HG02870 (cell line): Measurements from ENCODE around the gene GLIS1.

Experiments
- ATAC-seq: cut with Tn5 transposase; IDR thresholded peaks from one replicate; pipeline ENCODE4 v1.9.1; 2021; ENCODE audit warnings: mild to moderate bottlenecking, moderate library complexity; ENCODE audit not compliant: unreplicated experiment

GLIS1 gene

GRCh38 chr1:53584777-53585107 lies 154.2 kb downstream of the GLIS1 start:
- ATAC-seq = no peak

DNA sequence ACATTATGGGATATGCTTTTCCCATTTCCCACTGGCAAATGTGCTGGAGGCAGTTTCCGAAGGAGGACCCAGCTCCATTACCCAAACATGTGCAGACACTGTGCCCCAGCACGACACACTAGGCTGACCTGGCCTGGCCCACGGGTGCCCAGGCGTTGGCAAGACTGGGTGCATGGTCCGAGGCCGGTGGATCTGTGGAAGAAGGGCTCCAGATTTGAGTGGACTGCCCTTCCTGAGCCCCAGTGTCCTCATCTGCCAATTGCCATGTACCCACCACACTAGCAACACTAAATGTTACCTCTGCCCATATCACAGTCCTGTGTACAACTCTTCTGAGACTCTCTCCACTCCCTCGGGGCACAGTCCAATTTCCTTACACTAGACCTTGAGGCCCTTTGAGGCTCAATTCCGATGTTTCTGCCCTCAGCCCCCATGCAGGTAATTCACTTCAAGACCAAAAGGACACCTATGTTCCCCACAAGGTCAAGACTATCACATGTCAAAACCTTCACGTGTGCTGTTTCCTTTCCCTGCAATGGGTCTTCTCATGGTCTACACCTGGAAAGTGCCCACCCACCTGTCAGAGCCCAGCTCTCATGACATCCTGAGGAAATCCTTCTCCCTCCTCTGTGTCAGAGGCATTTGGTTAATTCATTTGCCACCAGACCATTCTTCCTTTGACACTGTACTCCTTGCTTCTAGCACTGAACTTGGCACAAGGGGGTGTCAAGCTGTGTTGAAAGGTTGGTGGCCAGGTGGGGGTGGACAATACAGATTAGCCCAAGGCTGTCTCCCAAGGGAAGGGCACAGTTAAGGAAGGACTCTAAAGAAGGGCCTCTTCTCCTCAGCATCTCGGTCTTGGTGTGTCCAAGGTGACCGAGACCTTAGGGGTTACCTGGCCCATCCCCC lies 154.8 kb downstream of the GLIS1 start:
- ATAC-seq = no peak

DNA sequence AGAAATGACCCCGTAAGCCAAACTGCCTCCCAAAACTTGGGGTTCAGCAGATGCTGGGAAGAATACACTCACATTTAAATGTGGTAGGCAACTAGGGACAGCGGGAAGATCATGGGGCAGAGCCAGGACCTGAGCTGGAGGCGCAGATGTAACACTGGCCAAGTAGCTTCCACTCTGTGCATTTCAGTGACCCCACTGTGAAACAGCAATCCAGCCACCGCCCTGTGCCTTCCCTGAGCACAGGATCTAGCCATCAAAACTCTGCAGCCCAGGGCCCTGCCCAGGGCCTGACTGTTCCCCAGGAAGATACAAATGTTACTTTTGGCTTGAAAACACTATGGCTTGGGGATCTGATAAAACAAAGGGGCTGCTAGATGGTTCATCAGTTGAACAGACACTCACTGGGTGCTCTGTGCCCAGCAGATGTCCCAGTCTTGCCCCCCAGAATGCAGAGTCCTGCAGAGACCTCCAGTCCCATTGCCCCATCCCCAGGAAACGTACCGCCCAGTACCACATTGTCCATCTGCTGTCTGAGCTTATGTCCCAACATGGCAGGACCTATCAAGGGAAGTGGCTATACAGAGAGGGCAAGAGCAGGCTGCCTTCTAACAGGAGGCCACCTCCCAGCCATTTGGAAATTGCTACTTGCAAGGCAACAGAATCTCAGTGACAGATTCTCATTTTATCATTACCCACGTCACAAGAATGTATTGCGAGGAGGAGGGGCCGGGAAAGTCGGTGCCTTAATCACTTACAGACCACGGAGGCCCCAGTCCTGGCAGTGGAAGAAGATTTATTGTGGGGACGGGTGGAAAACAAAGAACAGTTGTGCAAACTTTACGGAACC lies 155.7 kb downstream of the GLIS1 start:
- ATAC-seq = no peak

GRCh38 chr1:53582211-53583020 lies 156.5 kb downstream of the GLIS1 start:
- ATAC-seq = no peak

- no peak for ATAC-seq
These were observed 157.5 kb downstream of the GLIS1 start for GRCh38 chr1:53581476-53581875.

GRCh38 chr1:53580739-53581475 lies 158.1 kb downstream of the GLIS1 start:
- ATAC-seq = no peak

DNA sequence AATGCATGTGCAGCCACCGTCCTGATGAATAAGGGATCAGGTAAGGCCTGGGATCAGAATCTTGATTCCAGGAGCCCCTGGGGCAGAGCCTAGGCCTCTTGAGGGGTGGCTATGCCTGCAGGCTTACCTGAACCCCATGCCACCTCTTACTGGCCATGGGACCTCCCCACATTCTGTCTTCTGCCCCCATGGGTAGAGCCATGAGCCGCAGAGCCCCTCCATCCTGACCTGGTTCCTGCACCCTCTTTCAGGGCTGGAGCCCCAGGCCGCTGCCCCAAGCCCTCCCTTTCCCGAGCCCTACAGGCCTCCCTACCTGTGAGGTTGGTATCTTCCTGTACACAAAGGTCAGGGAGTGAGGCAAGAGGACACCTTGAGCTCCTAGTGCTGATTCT lies 159.0 kb downstream of the GLIS1 start:
- no peak for ATAC-seq

DNA sequence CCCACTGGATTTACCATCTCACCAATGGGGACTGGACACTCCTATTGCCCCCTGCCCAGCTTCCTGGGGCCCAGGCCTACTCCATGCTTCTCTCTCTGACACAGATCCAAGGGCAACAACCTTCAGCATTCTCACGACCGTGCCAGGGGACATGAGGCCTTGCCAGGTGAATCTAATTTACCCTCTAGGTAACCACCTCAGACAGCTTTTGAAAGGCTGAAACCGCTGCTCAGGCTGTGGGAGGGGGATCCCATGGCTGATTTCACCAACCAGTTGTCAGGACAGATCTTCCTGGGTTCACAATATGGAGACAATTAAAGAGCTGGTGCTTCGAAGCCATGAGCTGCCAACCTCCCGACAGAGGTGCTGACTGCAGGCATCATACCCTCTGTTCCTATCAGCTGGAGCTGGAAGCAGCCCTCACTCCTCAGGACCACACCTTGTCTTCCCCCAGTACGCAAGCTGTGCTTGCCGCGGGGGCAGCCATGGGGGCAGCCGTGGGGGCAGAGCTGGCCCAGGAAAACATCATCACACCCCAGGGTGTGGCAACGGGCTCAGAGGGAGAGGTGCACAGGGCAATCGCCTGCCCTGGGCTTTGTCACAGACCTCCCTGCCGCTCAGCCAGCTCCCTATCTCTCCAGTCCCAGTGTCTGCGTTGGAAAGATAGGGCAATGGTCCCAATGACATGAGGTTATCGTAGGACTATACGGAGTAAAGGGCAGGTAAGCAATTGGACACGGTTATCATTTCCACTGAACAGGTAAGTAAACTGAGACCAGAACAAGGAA lies 159.5 kb downstream of the GLIS1 start:
- ATAC-seq = no peak

DNA sequence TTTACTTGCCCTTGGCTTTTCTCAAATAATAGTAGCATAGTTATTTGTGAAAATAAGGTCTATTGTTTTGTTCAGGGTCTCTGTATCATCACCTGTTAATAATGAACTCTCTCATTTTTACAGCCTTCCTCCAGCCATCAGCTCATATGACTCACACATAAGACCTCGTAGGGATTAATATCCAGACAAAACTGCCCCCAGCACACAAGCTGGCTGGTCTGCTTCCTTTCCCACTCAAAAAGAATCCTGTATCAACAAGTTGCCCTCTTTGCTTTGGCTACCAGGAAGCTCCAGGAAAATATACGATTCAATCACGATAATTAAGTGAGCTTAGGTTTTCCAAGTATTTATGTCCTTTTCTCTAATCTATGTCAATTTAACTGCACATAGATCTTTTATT lies 160.6 kb downstream of the GLIS1 start:
- no peak for ATAC-seq

- no peak for ATAC-seq
These were observed 161.2 kb downstream of the GLIS1 start for GRCh38 chr1:53577761-53578100.

DNA sequence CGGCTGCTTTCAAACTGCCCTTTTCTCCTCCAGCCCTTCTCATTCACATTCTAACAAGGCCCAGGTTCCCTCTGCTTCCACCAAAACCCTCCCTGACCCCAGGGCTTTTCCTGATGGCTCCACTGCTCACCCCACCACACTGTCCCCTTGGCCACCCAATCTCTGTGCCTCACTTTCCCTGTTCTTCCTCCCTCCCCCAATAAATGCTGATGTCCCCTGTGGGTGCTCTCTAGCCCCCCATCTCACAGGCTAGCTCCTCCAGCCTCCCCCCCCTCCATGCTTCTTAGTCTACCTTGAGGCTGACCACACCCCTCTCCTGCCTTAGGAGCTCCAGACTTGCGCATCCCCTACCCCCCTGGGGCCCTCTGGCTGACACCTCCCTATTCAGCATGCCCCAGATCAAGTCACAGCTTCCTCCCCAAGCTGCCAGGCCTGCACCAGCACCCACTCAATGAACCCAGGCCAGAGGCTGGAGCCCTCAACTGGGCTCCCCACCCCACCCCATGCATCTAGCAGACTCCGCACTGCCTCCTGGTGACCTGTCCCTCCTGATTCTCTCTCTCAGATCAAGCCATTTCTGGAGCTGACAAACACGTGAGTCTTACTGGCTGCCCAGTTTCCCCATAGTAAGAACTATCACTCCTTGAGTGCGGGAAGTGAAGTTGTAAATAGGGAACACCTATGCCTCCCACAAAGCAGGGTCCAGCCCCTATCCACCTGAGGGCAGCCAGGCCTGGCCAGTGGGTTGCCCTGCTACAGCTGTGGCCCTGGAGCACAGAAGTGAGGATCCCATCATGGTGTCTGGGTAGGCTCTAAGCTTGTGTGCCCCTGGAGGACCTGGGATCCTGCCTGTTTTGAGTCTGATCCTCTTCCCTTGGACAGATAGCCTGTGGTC lies 161.9 kb downstream of the GLIS1 start:
- ATAC-seq = no peak

GRCh38 chr1:53576381-53576801 lies 162.6 kb downstream of the GLIS1 start:
- no peak for ATAC-seq

- ATAC-seq = no peak
These were observed 163.0 kb downstream of the GLIS1 start for GRCh38 chr1:53575955-53576320.

DNA sequence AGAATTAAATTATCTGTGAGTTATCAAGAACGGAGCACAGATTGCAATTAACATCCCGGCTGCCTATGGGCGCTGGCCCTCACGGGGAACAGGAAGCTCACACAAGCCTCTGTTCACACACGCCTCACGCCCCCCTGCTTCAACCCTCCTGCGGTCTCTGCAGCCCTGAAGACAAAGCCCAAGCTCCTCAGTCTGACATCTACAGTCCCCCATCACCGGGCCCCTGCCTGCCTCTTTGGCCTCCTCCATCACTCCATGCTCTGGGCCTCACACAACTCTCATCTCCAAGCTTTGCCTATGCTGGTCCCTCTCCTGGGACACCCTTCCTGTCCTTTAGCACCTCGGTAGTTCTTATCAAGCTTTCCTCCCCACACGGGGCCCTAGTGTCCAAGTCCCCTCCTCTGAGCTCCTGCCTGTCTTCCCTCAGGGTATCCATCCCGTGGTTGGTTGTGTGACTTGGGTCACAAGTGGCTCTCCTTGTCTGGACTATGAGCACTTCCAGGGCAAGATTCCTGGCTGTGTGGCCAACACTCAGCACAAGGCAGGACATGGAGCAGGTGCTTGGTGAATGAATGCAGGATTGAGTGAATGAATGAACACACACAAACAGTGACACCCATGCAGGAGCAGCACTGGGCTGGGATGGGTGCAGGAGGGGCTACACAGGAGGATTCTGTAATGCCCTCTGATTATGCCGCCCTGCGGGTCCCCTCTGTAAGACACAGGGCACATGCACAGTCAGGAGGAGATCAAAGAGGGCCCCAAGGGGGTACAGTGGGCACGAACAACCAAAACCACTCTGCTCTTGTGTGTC lies 163.6 kb downstream of the GLIS1 start:
- ATAC-seq = no peak

- ATAC-seq = no peak
These were observed 164.3 kb downstream of the GLIS1 start for GRCh38 chr1:53574621-53575020.

GRCh38 chr1:53573931-53574330 lies 165.0 kb downstream of the GLIS1 start:
- ATAC-seq = no peak

- ATAC-seq = no peak
These were observed 165.4 kb downstream of the GLIS1 start for GRCh38 chr1:53573522-53573921.

GRCh38 chr1:53572815-53573173 lies 166.2 kb downstream of the GLIS1 start:
- ATAC-seq = no peak
